ENCODE data around the gene PMEL. TPM values are rescaled to one million over a fixed set of nuclear protein-coding genes. Genes with fewer than 3 reads are reported as not detected.

PMEL gene
- total RNA-seq, 1 experiment from 2014 or later: 5.8 TPM

- Histone ChIP-seq H3K27me3 (ENCODE audit: insufficient read depth, low read length) (no peaks in the 10 kb centered on the region), H3K4me3 (replicated peaks in 1 of 2; ENCODE audit: low read depth in 1 of 2, low read length in 2 of 2) (peak overlapping the region; percentile 71 to 74), H3K27ac (ENCODE audit: low read depth, low read length) (peak overlapping the region; percentile 67), H3K4me2 (ENCODE audit: low read length) (peak overlapping the region; percentile 91), H3K9me2 (ENCODE audit: insufficient read depth) (no peaks in the 10 kb centered on the region), H3K36me3 (ENCODE audit: control insufficient read depth in 1 of 2, insufficient read depth in 2 of 2, low read length in 2 of 2) (no peaks in the 10 kb centered on the region), H3K79me2 (ENCODE audit: insufficient read depth, low read length) (peaks cover 14% of the 10 kb centered on the region), H4K20me1 (ENCODE audit: insufficient read depth) (no peaks in the 10 kb centered on the region), H3K9ac (ENCODE audit: low read length) (peak overlapping the region; percentile 73), H2AFZ (ENCODE audit: low read depth, low read length, poor library complexity, severe bottlenecking) (peak overlapping the region; percentile 75), H3K4me1 (ENCODE audit: control insufficient read depth in 1 of 2, insufficient read depth in 2 of 2, low read length in 2 of 2) (peaks cover 27 to 56% of the 10 kb centered on the region in 2 experiments), H3K9me3 (ENCODE audit: control insufficient read depth in 1 of 2, insufficient read depth in 1 of 2, low read depth in 1 of 2, low read length in 2 of 2) (no peaks in the 10 kb centered on the region)
- intact Hi-C loops (cut with micrococcal nuclease): loop anchor here (5.0 kb wide), 1 partner anchor 111 kb away; the partner anchor contains the start of gene RPS26
- ChIA-PET RAD21 (ENCODE audit: low non-redundant PET in 1 of 2, low total read pairs in 2 of 2, uncharacterized antibody in 2 of 2, unreplicated experiment in 2 of 2) (no interaction called here), CTCF (interaction anchor here (1.0 to 2.1 kb wide), 3 partner anchors 9 to 193 kb away, joined by 3 to 10 read pairs (median 3); no protein-coding TSS in a partner anchor), POLR2A (interaction anchor here (0.7 to 2.3 kb wide), 3 partner anchors 43 to 102 kb away, joined by 3 to 7 read pairs (median 7); partner anchors contain the start of genes DNAJC14 and RAB5B)
- BruUV-seq (replicated peaks): no TSS peak
- ATAC-seq: peak; percentile 5
- DNase-seq (ENCODE audit: low read depth, low spot score): no peak
- no peak for TF ChIP-seq ATF3 (IDR thresholded peaks at IDR 0.05)
These were observed 34.5 kb downstream of the PMEL start for GRCh38 chr12:55931317-55931779.

DNA sequence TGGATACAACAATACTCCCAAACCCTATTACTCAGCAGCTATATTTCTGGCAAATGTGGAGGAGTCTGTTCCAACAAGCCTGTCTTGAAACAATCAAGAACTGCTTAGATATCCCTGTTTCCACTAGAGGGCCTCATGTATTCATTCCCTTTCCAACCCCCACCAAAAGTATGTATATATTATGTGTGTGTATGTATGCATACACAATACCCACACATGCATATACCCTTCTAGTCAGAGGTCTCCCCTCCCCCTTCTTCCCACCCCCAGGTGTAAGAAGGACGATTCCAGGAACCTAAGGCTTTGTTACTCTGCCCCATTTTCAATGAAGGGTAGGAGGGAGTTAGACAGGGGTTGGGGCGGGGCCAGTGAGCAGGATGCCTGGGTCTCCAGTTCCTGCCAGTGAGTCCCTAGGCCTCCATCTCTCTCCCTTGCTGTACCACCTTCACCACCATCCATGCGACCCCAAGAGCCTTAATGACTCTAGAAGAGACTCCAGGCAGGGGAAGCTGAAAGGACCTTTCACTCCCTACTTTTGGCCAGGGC is 35.0 kb downstream of the PMEL start, which contains the start of gene DGKA:
DGKA (plus strand) TSS at position 392 of the 546 bp plus-strand sequence. CDS start 5,342 bp downstream, outside the sequence.
- ATAC-seq (peak; percentile 46), DNase-seq (ENCODE audit: low read depth, low spot score) (peak; percentile 41)
- Histone ChIP-seq H4K20me1 (ENCODE audit: insufficient read depth) (no peaks in the 10 kb centered on the region), H3K27ac (ENCODE audit: low read depth, low read length) (peak within 1 kb of the TSS; percentile 67), H3K9ac (ENCODE audit: low read length) (peak within 1 kb of the TSS; percentile 73), H2AFZ (ENCODE audit: low read depth, low read length, poor library complexity, severe bottlenecking) (peak within 1 kb of the TSS; percentile 75), H3K4me2 (ENCODE audit: low read length) (peak within 1 kb of the TSS; percentile 91), H3K36me3 (ENCODE audit: control insufficient read depth in 1 of 2, insufficient read depth in 2 of 2, low read length in 2 of 2) (no peaks in the 10 kb centered on the region), H3K9me3 (ENCODE audit: control insufficient read depth in 1 of 2, insufficient read depth in 1 of 2, low read depth in 1 of 2, low read length in 2 of 2) (no peaks in the 10 kb centered on the region), H3K4me3 (replicated peaks in 1 of 2; ENCODE audit: low read depth in 1 of 2, low read length in 2 of 2) (peak within 1 kb of the TSS; percentile 71 to 74), H3K9me2 (ENCODE audit: insufficient read depth) (no peaks in the 10 kb centered on the region), H3K4me1 (ENCODE audit: control insufficient read depth in 1 of 2, insufficient read depth in 2 of 2, low read length in 2 of 2) (peaks cover 27 to 61% of the 10 kb centered on the region in 2 experiments), H3K79me2 (ENCODE audit: insufficient read depth, low read length) (peaks cover 19% of the 10 kb centered on the region), H3K27me3 (ENCODE audit: insufficient read depth, low read length) (no peaks in the 10 kb centered on the region)
- BruUV-seq (replicated peaks): no TSS peak
- intact Hi-C loops (cut with micrococcal nuclease): loop anchor here (5.0 kb wide), 1 partner anchor 111 kb away; the partner anchor contains the start of gene RPS26
- TF ChIP-seq CTCF (IDR thresholded peaks at IDR 0.05 in 2 of 3, conservative IDR thresholded peaks at IDR 0.05 in 1 of 3; ENCODE audit: borderline replicate concordance in 1 of 3, insufficient read depth in 1 of 3, low read depth in 2 of 3, low read length in 2 of 3): peak in 2 of 3 experiments; percentile 72 to 79; a peak in 4 of 6 replicates
- TF ChIP-seq REST (IDR thresholded peaks at IDR 0.05; ENCODE audit: low read depth): no peak
- TF ChIP-seq ZBTB33 (IDR thresholded peaks at IDR 0.05; ENCODE audit: extremely low read depth, insufficient replicate concordance, low read length): no peak
- TF ChIP-seq ZFX (IDR thresholded peaks at IDR 0.05): no peak
- no peak for TF ChIP-seq CEBPB (IDR thresholded peaks at IDR 0.05; ENCODE audit: low read depth)
- TF ChIP-seq EGR1 (IDR thresholded peaks at IDR 0.05; ENCODE audit: low read depth): no peak
- no peak for TF ChIP-seq CBX3 (IDR thresholded peaks at IDR 0.05; ENCODE audit: low read depth)
- TF ChIP-seq ELF1 (IDR thresholded peaks at IDR 0.05; ENCODE audit: borderline replicate concordance, low read depth): no peak
- CTCF ChIA-PET: interaction anchor here (0.6 to 1.5 kb wide), 11 partner anchors 8 to 194 kb away, joined by 3 to 9 read pairs (median 3); partner anchors contain the start of genes ORMDL2 and SARNP
- POLR2A ChIA-PET: interaction anchor here (0.7 to 2.3 kb wide), 2 partner anchors 43 to 101 kb away, joined by 3 to 7 read pairs; partner anchors contain the start of genes DNAJC14 and RAB5B
- RAD21 ChIA-PET (ENCODE audit: low non-redundant PET in 1 of 2, low total read pairs in 2 of 2, uncharacterized antibody in 2 of 2, unreplicated experiment in 2 of 2): interaction anchor here in 1 of 2 experiments (1.1 kb wide), 1 partner anchor 102 kb away, joined by 4 read pairs; the partner anchor contains the start of gene DNAJC14
